Gastroesophageal sphincter (tissue), 4 donors: ENCODE results near the gene DMBT1. TPM values are rescaled to one million over a fixed set of nuclear protein-coding genes. Genes with fewer than 3 reads are reported as not detected.

Experiments
- ATAC-seq: fragments of 150-250 bp; one replicate; pipeline ENCODE4 v1.9.1; 2016; ENCODE audit warnings: mild to moderate bottlenecking, moderate library complexity
- H3K27ac ChIP-seq, 4 donors: fragments of 200-600 bp; sonication (generic) in 3 of 4; 1 replicate in 3 of 4; 2 replicates in 1 of 4; pipeline ENCODE4 v1.5.1; 2016 to 2019
- H3K27me3 ChIP-seq: fragments of 200-600 bp; sonication (generic); one replicate; pipeline ENCODE4 v1.5.1; 2019
- H3K36me3 ChIP-seq, 2 donors: fragments of 200-600 bp; sonication (generic); one replicate each; pipeline ENCODE4 v1.5.1; 2019; ENCODE audit warnings: control low read depth in 1 of 2
- H3K4me1 ChIP-seq, 3 donors: fragments of 200-600 bp; sonication (generic); 1 replicate in 2 of 3; 2 replicates in 1 of 3; pipeline ENCODE4 v1.5.1; 2016 to 2019; ENCODE audit warnings: control low read depth in 2 of 3
- H3K4me3 ChIP-seq, 2 donors: fragments of 200-600 bp; sonication (generic); one replicate each; pipeline ENCODE4 v1.5.1; 2019; ENCODE audit warnings: mild to moderate bottlenecking in 1 of 2, moderate library complexity in 1 of 2
- H3K9me3 ChIP-seq, 3 donors: fragments of 200-600 bp; sonication (generic); one replicate each; pipeline ENCODE4 v1.5.1; 2017 to 2019; ENCODE audit warnings: control low read depth in 2 of 3
- CTCF ChIP-seq, 4 experiments: fragments of 200-600 bp in 2 of 4; fragments of 450-650 bp in 2 of 4; sonication (generic) in 1 of 4; IDR thresholded peaks; one replicate each; pipeline ENCODE4 v1.5.1; 2017 to 2019; ENCODE audit warnings: antibody characterized with exemption in 4 of 4, mild to moderate bottlenecking in 2 of 4, moderate library complexity in 2 of 4
- EP300 ChIP-seq: sonication (generic); formaldehyde crosslinking; IDR thresholded peaks from one replicate; pipeline ENCODE4 v1.6.1; 2017; ENCODE audit warnings: antibody characterized with exemption, mild to moderate bottlenecking
- POLR2A ChIP-seq, 2 donors: fragments of 450-650 bp; IDR thresholded peaks; one replicate each; pipeline ENCODE4 v1.6.1; 2017; ENCODE audit warnings: antibody characterized with exemption in 2 of 2, mild to moderate bottlenecking in 2 of 2, moderate library complexity in 1 of 2
- POLR2AphosphoS5 ChIP-seq: sonication (generic); formaldehyde crosslinking; IDR thresholded peaks from one replicate; pipeline ENCODE4 v1.6.1; 2017; ENCODE audit warnings: antibody characterized with exemption
- WGBS, 2 donors: methylation state at CpG; one replicate each; pipeline ENCODE4 v1.1.5; 2018; ENCODE audit warnings: low coverage in 1 of 2; 5-methylcytosine and 5-hydroxymethylcytosine counted together
- total RNA-seq, 4 donors: library from RNA; depleted of rRNA; stranded (reverse); fragments of >200 nt; gene quantifications; one replicate each; pipeline ENCODE4 v1.1.0, GENCODE V29; 2016

DMBT1 gene
- total RNA-seq, 4 donors from 2014 or later: 0.08 to 2.8 TPM; not detected in 2

DNA sequence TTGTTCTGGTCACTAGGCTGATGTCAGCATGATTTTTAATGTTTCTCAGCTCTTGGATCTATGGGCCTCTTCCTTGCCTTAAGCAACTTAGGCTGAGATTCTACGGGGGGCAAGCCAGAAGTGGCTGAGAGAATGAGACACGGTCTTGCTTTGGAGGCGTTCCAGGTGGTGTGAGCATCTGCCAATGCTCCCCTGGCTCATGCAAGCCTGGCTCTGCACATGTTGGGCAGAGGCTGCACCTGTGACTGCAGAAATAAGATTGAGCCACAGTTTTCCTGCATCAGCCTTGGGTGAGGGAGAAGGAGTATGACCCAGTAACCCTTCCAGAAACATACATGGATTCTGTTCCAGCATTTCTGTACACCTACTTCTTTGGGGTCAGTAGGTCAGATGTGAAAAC lies 97.2 kb downstream of the DMBT1 start:
- H3K4me3 ChIP-seq: no peak overlapping the region
- H3K36me3 ChIP-seq: no peaks in the 10 kb centered on the region
- H3K27ac ChIP-seq: no peak overlapping the region
- 40 to 57% methylated on average over 2 to 3 of the region's 3 CpGs for WGBS, 2 donors
- no peaks in the 10 kb centered on the region for H3K9me3 ChIP-seq
- TF ChIP-seq CTCF (IDR thresholded peaks at IDR 0.05) (no peak), EP300 (no peak), POLR2AphosphoS5 (no peak), POLR2A (IDR thresholded peaks at IDR 0.05) (no peak)
- no peak for ATAC-seq
- peaks cover 4% of the 10 kb centered on the region for H3K27me3 ChIP-seq
- H3K4me1 ChIP-seq: no peaks in the 10 kb centered on the region

- H3K9me3 ChIP-seq: no peaks in the 10 kb centered on the region
- 70 to 75% methylated on average over 2 to 5 of the region's 8 CpGs for WGBS, 2 donors
- H3K27me3 ChIP-seq: peaks cover 4% of the 10 kb centered on the region
- no peaks in the 10 kb centered on the region for H3K4me1 ChIP-seq
- H3K4me3 ChIP-seq: no peak overlapping the region
- no peaks in the 10 kb centered on the region for H3K36me3 ChIP-seq
- H3K27ac ChIP-seq: no peak overlapping the region
- no peak for TF ChIP-seq POLR2AphosphoS5
- TF ChIP-seq POLR2A (IDR thresholded peaks at IDR 0.05): no peak
- ATAC-seq: no peak
These were observed 97.9 kb downstream of the DMBT1 start for GRCh38 chr10:122658356-122659049.

GRCh38 chr10:122659126-122659525 lies 98.6 kb downstream of the DMBT1 start:
- no peak for ATAC-seq
- no peak for TF ChIP-seq POLR2AphosphoS5
- TF ChIP-seq POLR2A (IDR thresholded peaks at IDR 0.05): no peak
- no peak for TF ChIP-seq CTCF (IDR thresholded peaks at IDR 0.05)
- no peak for TF ChIP-seq EP300
- WGBS, 2 donors: 75 to 89% methylated on average over 2 to 6 of the region's 6 CpGs

GRCh38 chr10:122659651-122660050 lies 99.1 kb downstream of the DMBT1 start:
- H3K4me3 ChIP-seq: no peak overlapping the region
- H3K27ac ChIP-seq: no peak overlapping the region
- TF ChIP-seq POLR2A (IDR thresholded peaks at IDR 0.05) (no peak), EP300 (no peak), POLR2AphosphoS5 (no peak), CTCF (IDR thresholded peaks at IDR 0.05) (no peak)
- no peaks in the 10 kb centered on the region for H3K9me3 ChIP-seq
- H3K27me3 ChIP-seq: peaks cover 14% of the 10 kb centered on the region
- no peaks in the 10 kb centered on the region for H3K36me3 ChIP-seq
- no peaks in the 10 kb centered on the region for H3K4me1 ChIP-seq
- 67 to 72% methylated on average over 7 of the region's 7 CpGs for WGBS, 2 donors
- no peak for ATAC-seq

More at GRCh38 chr10:122659126-122659525, 98.6 kb downstream of the DMBT1 start:
- Histone ChIP-seq H3K4me3 (no peak overlapping the region), H3K9me3 (no peaks in the 10 kb centered on the region), H3K27ac (no peak overlapping the region), H3K4me1 (no peaks in the 10 kb centered on the region), H3K27me3 (peaks cover 8% of the 10 kb centered on the region), H3K36me3 (no peaks in the 10 kb centered on the region)

- TF ChIP-seq EP300 (no peak), POLR2A (IDR thresholded peaks at IDR 0.05) (no peak)
- no peak overlapping the region for H3K27ac ChIP-seq
- no peaks in the 10 kb centered on the region for H3K4me1 ChIP-seq
- no peaks in the 10 kb centered on the region for H3K36me3 ChIP-seq
- H3K9me3 ChIP-seq: no peaks in the 10 kb centered on the region
- no peak for ATAC-seq
- WGBS, 2 donors: 61% methylated on average over 3 of the region's 6 CpGs; no CpG with 5 or more reads in 1 of the 2 donors
- no peak overlapping the region for H3K4me3 ChIP-seq
- peaks cover 19% of the 10 kb centered on the region for H3K27me3 ChIP-seq
These were observed 100.1 kb downstream of the DMBT1 start for GRCh38 chr10:122660696-122661095.

DNA sequence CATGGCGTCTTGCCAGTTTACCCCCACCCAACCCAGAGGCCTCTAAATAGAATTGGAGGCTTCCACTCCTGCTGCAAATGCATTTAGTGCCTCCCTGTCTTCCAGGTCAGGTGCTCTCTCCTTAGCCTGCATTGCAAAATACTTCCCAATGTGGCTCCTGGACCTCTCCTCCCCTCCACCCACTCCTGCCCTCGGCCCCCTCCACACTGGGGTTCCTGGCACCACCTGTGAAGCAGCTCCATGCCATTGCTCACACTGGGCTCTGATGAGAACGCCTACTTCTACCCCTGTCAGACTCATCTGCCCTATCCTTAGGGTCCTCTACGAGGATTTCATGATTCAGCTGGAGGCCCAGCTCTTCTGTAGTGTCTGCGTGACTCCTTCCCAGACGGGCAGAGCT lies 101.7 kb downstream of the DMBT1 start:
- 58 to 63% methylated on average over 5 to 6 of the region's 6 CpGs for WGBS, 2 donors
- no peak for TF ChIP-seq CTCF (IDR thresholded peaks at IDR 0.05)
- no peak for TF ChIP-seq POLR2AphosphoS5
- TF ChIP-seq POLR2A (IDR thresholded peaks at IDR 0.05): no peak
- no peak for TF ChIP-seq EP300
- Histone ChIP-seq H3K4me3 (no peak overlapping the region), H3K9me3 (no peaks in the 10 kb centered on the region), H3K4me1 (no peaks in the 10 kb centered on the region), H3K36me3 (no peaks in the 10 kb centered on the region), H3K27me3 (peaks cover 26% of the 10 kb centered on the region), H3K27ac (no peak overlapping the region)
- ATAC-seq: no peak
